Left renal cortex interstitium (tissue), 4 donors: ENCODE results near the gene OGT. TPM values are rescaled to one million over a fixed set of nuclear protein-coding genes. Genes with fewer than 3 reads are reported as not detected.
"Not testable (repeated sequence)": the region's sequence is repeated elsewhere in the genome, so short reads cannot be mapped to it uniquely, and the experiment has no call there.

ENCODE experiments used
- DNase-seq, 4 donors: peaks; one replicate each; pipeline ENCODE4 v3.0.0-alpha.2; 2013; ENCODE audit warnings: low read depth in 4 of 4, low spot score in 2 of 4, missing footprints in 1 of 4
- polyA plus RNA-seq, 4 donors: library from polyadenylated mRNA; unstranded; fragments of 120-200 nt; gene quantifications; one replicate each; pipeline ENCODE4 v1.2.1, GENCODE V29; 2013; ENCODE audit not compliant: insufficient read length in 4 of 4

OGT gene
- polyA plus RNA-seq = 100 to 1,000 TPM; 133 to 308 (median 229) TPM

GRCh38 chrX:71532753-71533425 is at the start of gene OGT:
Gene OGT (plus strand): TSS chrX:71533104. CDS start chrX:71533300, 196 bp downstream.
- DNase-seq = peak; percentile 72 to 91 (median 83)

DNA sequence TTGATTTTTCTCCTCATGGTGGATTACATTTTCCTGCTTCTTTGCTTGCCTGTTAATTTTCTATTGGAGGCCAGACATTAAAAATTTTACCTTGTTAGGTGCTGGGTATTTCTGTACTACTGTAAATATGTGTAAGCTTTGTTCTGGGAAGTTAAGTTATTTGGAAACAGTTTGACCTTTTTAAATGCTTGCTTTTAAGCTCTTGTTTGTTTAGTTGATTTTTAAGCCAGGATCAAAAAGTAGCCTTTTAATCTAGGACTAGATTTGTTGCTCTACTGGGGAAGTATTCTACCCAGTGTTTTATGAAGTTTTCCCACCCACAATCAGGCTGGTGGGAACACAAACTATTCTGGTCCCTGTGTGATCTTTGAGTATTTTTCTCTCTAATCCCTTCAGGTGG is 45.1 kb upstream of the OGT start:
- DNase-seq = no peak

- DNase-seq = no peak
Observed at GRCh38 chrX:71489540-71489939, 43.4 kb upstream of the OGT start.

GRCh38 chrX:71492231-71493065 is 40.5 kb upstream of the OGT start:
- DNase-seq = peak in 1 of 4 donors; percentile 7

- no peak for DNase-seq
Observed at GRCh38 chrX:71493111-71493613, 39.7 kb upstream of the OGT start.

DNA sequence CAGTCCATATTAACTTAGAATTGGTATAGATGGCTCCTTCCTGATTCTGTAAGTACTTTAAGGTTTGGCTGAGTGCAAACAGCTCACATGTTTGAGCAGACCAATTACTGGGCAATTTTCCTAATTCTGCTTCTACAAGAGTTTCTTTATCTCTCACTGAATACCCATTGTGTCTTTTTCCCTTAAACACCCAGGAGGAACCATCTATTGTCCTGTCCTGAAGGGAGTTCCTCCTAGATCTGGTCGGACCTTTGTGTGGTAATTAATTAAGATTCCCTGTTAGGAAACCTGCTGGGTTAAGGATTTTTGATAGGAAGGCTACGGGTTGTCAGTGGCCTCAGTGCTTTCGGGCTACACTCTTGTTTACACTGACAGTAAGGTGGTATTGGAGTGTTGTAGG is 36.9 kb upstream of the OGT start:
- not testable (repeated sequence) for DNase-seq

GRCh38 chrX:71496476-71496875 is 36.4 kb upstream of the OGT start:
- DNase-seq = no peak

- DNase-seq = not testable (repeated sequence)
Observed at GRCh38 chrX:71502080-71502479, 30.8 kb upstream of the OGT start.

- DNase-seq = no peak
Observed at GRCh38 chrX:71504346-71504745, 28.6 kb upstream of the OGT start.

- no peak for DNase-seq
Observed at GRCh38 chrX:71509289-71509688, 23.6 kb upstream of the OGT start.

GRCh38 chrX:71510161-71510560 is 22.7 kb upstream of the OGT start:
- DNase-seq = no peak

DNA sequence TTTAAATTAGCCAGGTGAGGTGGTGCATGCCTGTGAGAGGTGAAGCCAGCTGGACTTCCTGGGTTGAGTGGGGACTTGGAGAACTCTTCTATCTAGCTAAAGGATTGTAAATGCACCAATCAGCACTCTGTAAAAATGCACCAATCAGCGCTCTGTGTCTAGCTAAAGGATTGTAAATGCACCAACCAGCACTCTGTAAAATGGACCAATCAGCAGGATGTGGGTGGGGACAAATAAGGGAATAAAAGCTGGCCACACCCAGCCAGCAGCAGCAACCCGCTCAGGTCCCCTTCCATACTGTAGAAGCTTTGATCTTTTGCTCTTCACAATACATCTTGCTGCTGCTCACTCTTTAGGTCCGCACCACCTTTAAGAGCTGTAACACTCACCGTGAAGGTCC is 19.2 kb upstream of the OGT start:
- DNase-seq = not testable (repeated sequence)

GRCh38 chrX:71514367-71515037 is 18.4 kb upstream of the OGT start:
- DNase-seq = no peak

DNA sequence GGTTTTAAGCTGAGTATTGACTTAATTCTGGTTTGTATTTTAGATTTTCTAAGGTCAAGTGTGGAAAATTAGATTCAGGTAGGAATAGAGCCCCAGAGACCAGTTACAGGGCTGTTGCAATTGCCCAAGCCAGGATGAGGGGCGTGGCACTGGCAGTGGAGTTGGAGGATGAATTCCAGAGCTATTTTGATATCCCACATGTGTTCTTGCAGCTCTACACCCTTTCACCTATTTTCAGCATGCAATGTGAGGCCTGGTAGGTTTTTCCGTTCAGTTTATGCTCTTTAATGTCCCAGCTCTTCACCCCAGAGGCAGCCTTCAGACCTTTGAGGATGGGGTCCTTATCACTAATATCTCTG is 17.9 kb upstream of the OGT start:
- no peak for DNase-seq

GRCh38 chrX:71525316-71525715 is 7.6 kb upstream of the OGT start:
- no peak for DNase-seq

GRCh38 chrX:71532078-71532752 is 689 bp upstream of the OGT start:
- peak in 1 of 4 donors; percentile 21 for DNase-seq

GRCh38 chrX:71533516-71533850 is 579 bp downstream of the OGT start:
- peak in 1 of 4 donors; percentile 17 for DNase-seq

DNA sequence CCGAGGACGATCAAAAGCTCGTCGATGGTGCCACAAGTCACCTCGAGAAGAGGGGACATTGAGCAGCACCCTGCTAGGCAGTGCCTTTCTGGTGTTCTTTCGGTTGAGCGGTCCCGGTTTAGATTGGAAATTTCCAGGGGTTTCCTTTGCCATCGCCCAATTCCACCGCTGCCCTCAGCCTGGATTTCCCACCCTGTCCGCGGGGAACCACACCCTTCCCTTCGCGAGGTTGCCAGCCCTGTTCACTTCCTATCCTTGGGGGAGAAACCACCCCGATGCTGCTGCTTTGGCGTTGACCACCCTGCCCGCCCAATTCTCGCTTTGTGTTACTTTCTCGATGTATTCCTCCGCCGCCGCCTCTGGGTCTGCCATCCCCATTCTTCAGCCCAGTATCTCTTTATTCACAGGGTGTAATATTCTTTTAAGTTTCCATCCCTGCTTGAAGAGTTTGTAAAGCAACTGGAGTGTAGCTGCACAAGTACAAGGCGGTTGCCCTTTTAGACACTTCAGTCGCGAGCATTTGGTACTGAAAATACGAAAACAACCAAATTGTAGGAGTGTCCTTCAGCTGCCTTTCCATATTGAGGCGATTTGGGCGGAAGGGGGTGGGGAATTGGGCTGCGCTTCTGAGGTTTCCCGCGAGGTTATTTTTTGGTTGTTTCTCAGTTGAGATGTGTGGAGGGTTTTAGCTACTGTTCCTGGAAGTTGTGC is 1.1 kb downstream of the OGT start:
- DNase-seq = peak in 1 of 4 donors; percentile 47

- DNase-seq = no peak
Observed at GRCh38 chrX:71534773-71535544, 2.1 kb downstream of the OGT start.
